ENCODE results near the gene GP5.

Gene GP5

GRCh38 chr3:194346621-194347020 is 52.4 kb downstream of the GP5 start:
- no peak for DNase-seq

GRCh38 chr3:194346035-194346434 is 53.0 kb downstream of the GP5 start:
- no peak for DNase-seq
